Ascending aorta (tissue), 2 donors: ENCODE data around the gene CKS1B. TPM values are rescaled to one million over a fixed set of nuclear protein-coding genes. Genes with fewer than 3 reads are reported as not detected.

ENCODE experiments used
- DNase-seq, 2 donors: peaks; one replicate each; pipeline ENCODE4 v3.0.0-alpha.2; 2019; ENCODE audit warnings: low spot score in 2 of 2
- H3K27ac ChIP-seq, 2 donors: fragments of 200-600 bp; sonication (generic); one replicate each; pipeline ENCODE4 v1.5.1; 2016 to 2017; ENCODE audit warnings: mild to moderate bottlenecking in 1 of 2
- H3K27me3 ChIP-seq: fragments of 200-600 bp; sonication (generic); one replicate; pipeline ENCODE4 v1.5.1; 2017
- H3K36me3 ChIP-seq, 2 donors: fragments of 200-600 bp; sonication (generic); one replicate each; pipeline ENCODE4 v1.5.1; 2016
- H3K4me1 ChIP-seq, 2 donors: fragments of 200-600 bp; sonication (generic); one replicate each; pipeline ENCODE4 v1.5.1; 2016 to 2017; ENCODE audit warnings: mild to moderate bottlenecking in 1 of 2
- H3K4me3 ChIP-seq, 2 donors: fragments of 200-600 bp; sonication (generic); one replicate each; pipeline ENCODE4 v1.5.1; 2016 to 2017; ENCODE audit warnings: mild to moderate bottlenecking in 1 of 2
- H3K9me3 ChIP-seq, 2 donors: fragments of 200-600 bp; sonication (generic); one replicate each; pipeline ENCODE4 v1.5.1; 2016
- CTCF ChIP-seq, 3 experiments: fragments of 200-600 bp in 2 of 3; fragments of 450-650 bp in 1 of 3; sonication (generic) in 2 of 3; IDR thresholded peaks; one replicate each; pipeline ENCODE4 v1.5.1; 2016 to 2019; ENCODE audit warnings: antibody characterized with exemption in 3 of 3, mild to moderate bottlenecking in 1 of 3, moderate library complexity in 1 of 3
- intact Hi-C: fragments of 100-400 bp; cut with DNase I; formaldehyde crosslinking; loops from one replicate; pipeline ENCODE4 v1.15.1; 2023
- total RNA-seq: library from RNA; depleted of rRNA; stranded (reverse); fragments of >200 nt; gene quantifications from one replicate; pipeline ENCODE4 v1.1.0, GENCODE V29; 2016

Gene CKS1B
- total RNA-seq, 1 donor from 2014 or later = 40.4 TPM

GRCh38 chr1:154999571-155000410, 25.3 kb downstream of the CKS1B start:
- Histone ChIP-seq H3K9me3 (no peaks in the 10 kb centered on the region), H3K36me3 (no peaks in the 10 kb centered on the region), H3K4me1 (peaks cover 14 to 22% of the 10 kb centered on the region in 2 donors), H3K27me3 (no peaks in the 10 kb centered on the region), H3K27ac (peak overlapping the region; percentile 97 to 98), H3K4me3 (peak overlapping the region; percentile 92 to 94)
- intact Hi-C loops = loop anchor here (1.0 to 5.0 kb wide), 5 partner anchors 16 to 963 kb away; partner anchors contain the start of genes ATP8B2, FLAD1, PYGO2 and SLC50A1
- no peak for TF ChIP-seq CTCF (IDR thresholded peaks at IDR 0.05)
- DNase-seq = no peak

- intact Hi-C loops = loop anchor here (1.0 to 5.0 kb wide), 5 partner anchors 17 to 962 kb away; partner anchors contain the start of genes ATP8B2, FLAD1, PYGO2 and SLC50A1
- DNase-seq = no peak
- Histone ChIP-seq H3K4me3 (peak overlapping the region; percentile 92 to 94), H3K27ac (peak overlapping the region; percentile 97 to 98), H3K36me3 (no peaks in the 10 kb centered on the region), H3K4me1 (peaks cover 14 to 28% of the 10 kb centered on the region in 2 donors), H3K9me3 (no peaks in the 10 kb centered on the region), H3K27me3 (no peaks in the 10 kb centered on the region)
- no peak for TF ChIP-seq CTCF (IDR thresholded peaks at IDR 0.05)
These were observed 25.9 kb downstream of the CKS1B start for GRCh38 chr1:155000411-155000725.

GRCh38 chr1:155000726-155001424, 26.4 kb downstream of the CKS1B start:
- Histone ChIP-seq H3K27ac (peak overlapping the region; percentile 97 to 98), H3K4me3 (peak overlapping the region; percentile 92 to 94), H3K36me3 (no peaks in the 10 kb centered on the region), H3K27me3 (no peaks in the 10 kb centered on the region), H3K4me1 (peaks cover 14 to 33% of the 10 kb centered on the region in 2 donors), H3K9me3 (no peaks in the 10 kb centered on the region)
- TF ChIP-seq CTCF (IDR thresholded peaks at IDR 0.05) = peak in 1 of 3 experiments; percentile 11
- intact Hi-C loops = loop anchor here (1.0 to 5.0 kb wide), 6 partner anchors 16 to 961 kb away; partner anchors contain the start of genes ATP8B2, FLAD1, PYGO2 and SLC50A1
- peak; percentile 61 to 95 for DNase-seq

GRCh38 chr1:155001425-155001674, 26.9 kb downstream of the CKS1B start:
- H3K27me3 ChIP-seq = no peaks in the 10 kb centered on the region
- no peak for DNase-seq
- H3K27ac ChIP-seq = peak overlapping the region; percentile 97 to 98
- H3K4me1 ChIP-seq = peaks cover 18 to 38% of the 10 kb centered on the region in 2 donors
- TF ChIP-seq CTCF (IDR thresholded peaks at IDR 0.05) = no peak
- no peaks in the 10 kb centered on the region for H3K36me3 ChIP-seq
- intact Hi-C loops = loop anchor here (1.0 to 5.0 kb wide), 4 partner anchors 16 to 961 kb away; partner anchors contain the start of genes ATP8B2 and SLC50A1
- H3K9me3 ChIP-seq = no peaks in the 10 kb centered on the region
- peak overlapping the region; percentile 92 to 94 for H3K4me3 ChIP-seq

GRCh38 chr1:155001675-155002463, 27.4 kb downstream of the CKS1B start:
- Histone ChIP-seq H3K4me3 (peak overlapping the region; percentile 92 to 94), H3K4me1 (peaks cover 19 to 41% of the 10 kb centered on the region in 2 donors), H3K9me3 (no peaks in the 10 kb centered on the region), H3K36me3 (no peaks in the 10 kb centered on the region), H3K27ac (peak overlapping the region; percentile 97 to 98), H3K27me3 (no peaks in the 10 kb centered on the region)
- TF ChIP-seq CTCF (IDR thresholded peaks at IDR 0.05) = peak in 2 of 3 experiments; percentile 50 to 59
- peak; percentile 99 to 100 for DNase-seq
- intact Hi-C loops = loop anchor here (1.0 to 5.0 kb wide), 7 partner anchors 15 to 960 kb away; partner anchors contain the start of genes ADAM15, ATP8B2, CKS1B and SLC50A1
